Upper lobe of right lung (tissue), 1 donor: ENCODE measurements around the gene ATP6V1G3. TPM values are rescaled to one million over a fixed set of nuclear protein-coding genes. Genes with fewer than 3 reads are reported as not detected.
"Not testable (repeated sequence)": the region's sequence is repeated elsewhere in the genome, so short reads cannot be mapped to it uniquely, and the experiment has no call there.

Source experiments
- ATAC-seq: fragments of 200-7000 bp; cut with Tn5 transposase; one replicate; pipeline ENCODE4 v1.9.1; 2020; ENCODE audit warnings: mild to moderate bottlenecking, moderate library complexity
- DNase-seq: peaks from one replicate; pipeline ENCODE4 v3.0.0-alpha.2; 2020
- H3K27ac ChIP-seq: fragments of 200-600 bp; one replicate; pipeline ENCODE4 v1.8.0; 2022
- H3K27me3 ChIP-seq: fragments of 200-600 bp; one replicate; pipeline ENCODE4 v1.8.0; 2022; ENCODE audit warnings: mild to moderate bottlenecking
- H3K36me3 ChIP-seq: fragments of 200-600 bp; one replicate; pipeline ENCODE4 v1.8.0; 2022
- H3K4me1 ChIP-seq: fragments of 200-600 bp; one replicate; pipeline ENCODE4 v1.8.0; 2022
- H3K4me3 ChIP-seq: fragments of 200-600 bp; one replicate; pipeline ENCODE4 v1.8.0; 2022; ENCODE audit warnings: mild to moderate bottlenecking
- H3K9me3 ChIP-seq: fragments of 200-600 bp; one replicate; pipeline ENCODE4 v1.8.0; 2022
- CTCF ChIP-seq: fragments of 200-600 bp; IDR thresholded peaks from one replicate; pipeline ENCODE4 v1.8.0; 2022; ENCODE audit warnings: antibody characterized with exemption
- intact Hi-C: fragments of 100-400 bp; cut with DNase I; formaldehyde crosslinking; loops from one replicate; pipeline ENCODE4 v1.11.0; 2022
- total RNA-seq: library from RNA; stranded (reverse); fragmentation: NEBNext Ultra II Directional; extraction: Animal tissue kit (Norgen Biotek cat#: 25700); gene quantifications from one replicate; pipeline ENCODE4 v1.2.1, GENCODE V29; 2021
- donor health status: DM: no; HTN: yes; CAD: no; lungs with severe emphysema.

The ATP6V1G3 gene
- total RNA-seq, 1 donor from 2014 or later = not detected

GRCh38 chr1:198530953-198531352 lies 9.5 kb downstream of the ATP6V1G3 start:
- TF ChIP-seq CTCF = no peak
- Histone ChIP-seq H3K36me3 (no peaks in the 10 kb centered on the region), H3K4me3 (no peak overlapping the region), H3K4me1 (no peaks in the 10 kb centered on the region), H3K27me3 (no peaks in the 10 kb centered on the region), H3K9me3 (no peaks in the 10 kb centered on the region), H3K27ac (no peak overlapping the region)
- ATAC-seq (no peak), DNase-seq (no peak)
- intact Hi-C loops = no loop called here

- H3K27me3 ChIP-seq = no peaks in the 10 kb centered on the region
- ATAC-seq = no peak
- TF ChIP-seq CTCF = no peak
- no peaks in the 10 kb centered on the region for H3K4me1 ChIP-seq
- H3K27ac ChIP-seq = no peak overlapping the region
- no peak for DNase-seq
- no peaks in the 10 kb centered on the region for H3K9me3 ChIP-seq
- intact Hi-C loops = no loop called here
- H3K36me3 ChIP-seq = no peaks in the 10 kb centered on the region
- H3K4me3 ChIP-seq = no peak overlapping the region
Observed at GRCh38 chr1:198529414-198529813, 11.1 kb downstream of the ATP6V1G3 start.

GRCh38 chr1:198528364-198528763 lies 12.1 kb downstream of the ATP6V1G3 start:
- no peak for DNase-seq
- H3K4me1 ChIP-seq = no peaks in the 10 kb centered on the region
- H3K27ac ChIP-seq = no peak overlapping the region
- no peak for TF ChIP-seq CTCF
- intact Hi-C loops = no loop called here
- no peaks in the 10 kb centered on the region for H3K36me3 ChIP-seq
- H3K9me3 ChIP-seq = no peaks in the 10 kb centered on the region
- no peak overlapping the region for H3K4me3 ChIP-seq
- no peak for ATAC-seq
- H3K27me3 ChIP-seq = no peaks in the 10 kb centered on the region

GRCh38 chr1:198524556-198524955 lies 15.9 kb downstream of the ATP6V1G3 start:
- intact Hi-C loops = no loop called here
- no peaks in the 10 kb centered on the region for H3K9me3 ChIP-seq
- H3K27ac ChIP-seq = no peak overlapping the region
- no peak for ATAC-seq
- no peaks in the 10 kb centered on the region for H3K36me3 ChIP-seq
- H3K4me3 ChIP-seq = no peak overlapping the region
- DNase-seq = no peak
- H3K4me1 ChIP-seq = no peaks in the 10 kb centered on the region
- TF ChIP-seq CTCF = no peak
- H3K27me3 ChIP-seq = no peaks in the 10 kb centered on the region

GRCh38 chr1:198524127-198524526 lies 16.4 kb downstream of the ATP6V1G3 start:
- ATAC-seq, intact Hi-C loops, H3K4me3 ChIP-seq, H3K27me3 ChIP-seq, H3K36me3 ChIP-seq, H3K27ac ChIP-seq, H3K9me3 ChIP-seq, H3K4me1 ChIP-seq, DNase-seq: not testable (repeated sequence)

GRCh38 chr1:198523182-198523950 lies 17.1 kb downstream of the ATP6V1G3 start:
- no peaks in the 10 kb centered on the region for H3K9me3 ChIP-seq
- no peaks in the 10 kb centered on the region for H3K27me3 ChIP-seq
- H3K4me1 ChIP-seq = no peaks in the 10 kb centered on the region
- DNase-seq (no peak), ATAC-seq (no peak)
- H3K27ac ChIP-seq = no peak overlapping the region
- no peaks in the 10 kb centered on the region for H3K36me3 ChIP-seq
- H3K4me3 ChIP-seq = no peak overlapping the region
- TF ChIP-seq CTCF = no peak
- intact Hi-C loops = no loop called here
